ENCODE results near the gene KRT14. TPM values are rescaled to one million over a fixed set of nuclear protein-coding genes. Genes with fewer than 3 reads are reported as not detected.

KRT14 gene
- polyA plus RNA-seq, 1 experiment: 0.11 TPM

DNA sequence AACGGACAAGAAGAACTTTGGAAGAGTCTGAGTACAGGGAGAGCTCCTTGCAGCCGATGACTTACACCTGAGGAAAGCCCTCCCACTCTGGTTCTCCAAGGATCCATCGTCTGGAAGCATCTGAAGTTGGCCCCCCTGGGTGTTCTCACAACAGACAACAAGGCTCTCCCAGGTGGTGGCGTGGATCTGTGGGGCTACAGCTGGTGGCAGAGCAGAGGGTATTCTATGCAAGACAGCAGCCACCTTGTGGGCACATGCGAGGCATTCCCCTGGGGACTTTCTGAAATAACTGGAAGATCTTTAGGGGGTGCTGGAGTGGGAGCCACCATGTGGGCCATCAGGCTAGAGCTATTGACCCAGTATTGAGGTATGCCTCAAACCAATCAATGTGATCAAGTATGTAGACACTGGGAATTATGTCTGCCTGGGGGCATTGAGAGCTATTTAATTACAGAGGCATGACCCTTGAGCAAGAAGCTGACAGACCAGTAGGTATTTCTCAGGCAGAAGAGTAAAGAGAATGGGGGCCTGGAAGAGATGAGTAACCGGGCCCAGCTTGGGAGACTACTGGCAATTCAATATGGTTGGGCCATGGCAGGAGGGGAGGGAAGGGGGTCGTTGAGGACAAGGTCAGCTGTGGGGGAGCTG lies 51.7 kb downstream of the KRT14 start:
- Histone ChIP-seq H3K36me3 (ENCODE audit: control insufficient read depth, insufficient read depth, low read length) (no peaks in the 10 kb centered on the region), H3K27me3 (ENCODE audit: control insufficient read depth, insufficient read depth, low read length) (no peaks in the 10 kb centered on the region), H3K4me3 (ENCODE audit: low read depth, low read length) (no peak overlapping the region)
- CTCF ChIA-PET: interaction anchor here (0.7 to 3.0 kb wide), 2 partner anchors 14 to 1042 kb away, joined by 5 to 12 read pairs; no protein-coding TSS in a partner anchor
- POLR2A ChIA-PET: no interaction called here
- TF ChIP-seq, protein P1, sequence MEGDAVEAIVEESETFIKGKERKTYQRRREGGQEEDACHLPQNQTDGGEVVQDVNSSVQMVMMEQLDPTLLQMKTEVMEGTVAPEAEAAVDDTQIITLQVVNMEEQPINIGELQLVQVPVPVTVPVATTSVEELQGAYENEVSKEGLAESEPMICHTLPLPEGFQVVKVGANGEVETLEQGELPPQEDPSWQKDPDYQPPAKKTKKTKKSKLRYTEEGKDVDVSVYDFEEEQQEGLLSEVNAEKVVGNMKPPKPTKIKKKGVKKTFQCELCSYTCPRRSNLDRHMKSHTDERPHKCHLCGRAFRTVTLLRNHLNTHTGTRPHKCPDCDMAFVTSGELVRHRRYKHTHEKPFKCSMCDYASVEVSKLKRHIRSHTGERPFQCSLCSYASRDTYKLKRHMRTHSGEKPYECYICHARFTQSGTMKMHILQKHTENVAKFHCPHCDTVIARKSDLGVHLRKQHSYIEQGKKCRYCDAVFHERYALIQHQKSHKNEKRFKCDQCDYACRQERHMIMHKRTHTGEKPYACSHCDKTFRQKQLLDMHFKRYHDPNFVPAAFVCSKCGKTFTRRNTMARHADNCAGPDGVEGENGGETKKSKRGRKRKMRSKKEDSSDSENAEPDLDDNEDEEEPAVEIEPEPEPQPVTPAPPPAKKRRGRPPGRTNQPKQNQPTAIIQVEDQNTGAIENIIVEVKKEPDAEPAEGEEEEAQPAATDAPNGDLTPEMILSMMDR (IDR thresholded peaks at IDR 0.05; ENCODE audit: insufficient read depth, low read depth, low read length): no peak
- DNase-seq (ENCODE audit: low read depth): no peak

- Histone ChIP-seq H3K27me3 (ENCODE audit: control insufficient read depth, insufficient read depth, low read length) (no peaks in the 10 kb centered on the region), H3K36me3 (ENCODE audit: control insufficient read depth, insufficient read depth, low read length) (no peaks in the 10 kb centered on the region), H3K4me3 (ENCODE audit: low read depth, low read length) (no peak overlapping the region)
- TF ChIP-seq, protein P1 (IDR thresholded peaks at IDR 0.05; ENCODE audit: insufficient read depth, low read depth, low read length): no peak
- ChIA-PET CTCF (interaction anchor here (3.0 kb wide), 1 partner anchor 15 kb away, joined by 12 read pairs; no protein-coding TSS in a partner anchor), POLR2A (no interaction called here)
- no peak for DNase-seq (ENCODE audit: low read depth)
Measured at GRCh38 chr17:41533613-41534012, 53.1 kb downstream of the KRT14 start.

DNA sequence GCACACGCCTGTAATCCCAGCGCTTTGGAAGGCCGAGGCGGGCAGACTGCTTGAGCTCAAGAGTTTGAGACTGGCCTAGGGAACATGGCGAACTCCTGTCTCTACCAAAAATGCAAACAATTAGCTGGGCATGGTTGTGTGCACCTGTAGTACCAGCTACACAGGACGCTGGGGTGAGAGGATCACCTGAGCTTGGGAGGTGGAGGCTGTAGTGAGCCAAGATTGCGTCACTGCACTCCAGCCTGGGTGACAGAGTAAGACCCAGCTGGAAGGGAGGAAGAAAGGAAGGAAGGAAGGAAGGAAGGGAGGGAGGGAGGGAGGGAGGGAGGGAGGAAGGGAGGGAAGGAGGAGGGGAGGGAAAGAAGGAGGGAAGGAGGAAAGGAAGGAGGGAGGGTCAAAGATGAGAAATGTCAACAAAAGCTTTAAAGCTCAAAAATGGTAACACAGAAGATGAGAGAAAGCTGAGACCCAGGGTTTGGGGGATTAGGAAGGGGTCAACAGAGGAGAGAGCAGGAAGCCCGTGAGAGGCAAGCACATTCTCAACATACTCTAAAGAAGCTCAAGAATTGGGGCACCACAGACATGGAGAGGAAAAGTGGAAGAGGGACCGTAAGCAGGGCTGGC lies 53.6 kb downstream of the KRT14 start:
- ChIA-PET POLR2A (no interaction called here), CTCF (interaction anchor here (3.0 kb wide), 1 partner anchor 16 kb away, joined by 12 read pairs; no protein-coding TSS in a partner anchor)
- H3K27me3 ChIP-seq (ENCODE audit: control insufficient read depth, insufficient read depth, low read length): no peaks in the 10 kb centered on the region
- H3K36me3 ChIP-seq (ENCODE audit: control insufficient read depth, insufficient read depth, low read length): no peaks in the 10 kb centered on the region
- TF ChIP-seq, protein P1 (IDR thresholded peaks at IDR 0.05; ENCODE audit: insufficient read depth, low read depth, low read length): no peak
- no peak overlapping the region for H3K4me3 ChIP-seq (ENCODE audit: low read depth, low read length)
- no peak for DNase-seq (ENCODE audit: low read depth)

Other genes with a start within 250 kb of the KRT14 start
- gene KRT33A, start 236.1 kb downstream of the KRT14 start, polyA plus RNA-seq (2011; rRNA removed): not detected in 2 replicates
- gene KRT33B, start 217.1 kb downstream of the KRT14 start, polyA plus RNA-seq (2011; rRNA removed): 1.2 and 1.8 TPM in 2 replicates
- 151 and 156 TPM in 2 replicates for gene KRT34, start 204.6 kb downstream of the KRT14 start, polyA plus RNA-seq (2011; rRNA removed)
- gene KRT31, start 189.3 kb downstream of the KRT14 start, polyA plus RNA-seq (2011; rRNA removed): 0.11 TPM in 1 of 2 replicates, not detected in the other
- gene KRT37, start 162.3 kb downstream of the KRT14 start, polyA plus RNA-seq (2011; rRNA removed): not detected in 2 replicates
- 0.72 and 0.98 TPM in 2 replicates for gene KRT38, start 145.9 kb downstream of the KRT14 start, polyA plus RNA-seq (2011; rRNA removed)
- gene KRT32, start 119.5 kb downstream of the KRT14 start, polyA plus RNA-seq (2011; rRNA removed): 0.38 and 0.40 TPM in 2 replicates
- gene KRT35, start 105.7 kb downstream of the KRT14 start, polyA plus RNA-seq (2011; rRNA removed): not detected in 2 replicates
- 0.04 TPM in 2 replicates for gene KRT36, start 97.0 kb downstream of the KRT14 start, polyA plus RNA-seq (2011; rRNA removed)
- gene KRT13, start 81.3 kb downstream of the KRT14 start, polyA plus RNA-seq (2011; rRNA removed): 0.17 and 0.27 TPM in 2 replicates
- 2.0 and 2.7 TPM in 2 replicates for gene KRT15, start 68.0 kb downstream of the KRT14 start, polyA plus RNA-seq (2011; rRNA removed)
- 182 and 230 TPM in 2 replicates for gene KRT19, start 58.6 kb downstream of the KRT14 start, polyA plus RNA-seq (2011; rRNA removed)
- gene KRT9, start 14.8 kb downstream of the KRT14 start, polyA plus RNA-seq (2011; rRNA removed): 0.04 TPM in 1 of 2 replicates, not detected in the other
- 1.6 and 1.8 TPM in 2 replicates for gene KRT16, start 25.9 kb upstream of the KRT14 start, polyA plus RNA-seq (2011; rRNA removed)
- gene KRT17, start 37.7 kb upstream of the KRT14 start, polyA plus RNA-seq (2011; rRNA removed): 25.2 and 34.7 TPM in 2 replicates
- gene EIF1, start 102.0 kb upstream of the KRT14 start, polyA plus RNA-seq (2011; rRNA removed): 251 and 479 TPM in 2 replicates
- not detected in 2 replicates for gene GAST, start 125.4 kb upstream of the KRT14 start, polyA plus RNA-seq (2011; rRNA removed)
- gene HAP1, start 147.7 kb upstream of the KRT14 start, polyA plus RNA-seq (2011; rRNA removed): 0.05 and 0.10 TPM in 2 replicates
- 7.3 and 9.4 TPM in 2 replicates for gene JUP, start 199.8 kb upstream of the KRT14 start, polyA plus RNA-seq (2011; rRNA removed)
- 64.4 and 82.8 TPM in 2 replicates for gene P3H4, start 225.1 kb upstream of the KRT14 start, polyA plus RNA-seq (2011; rRNA removed)
- 885 and 1,571 TPM in 2 replicates for gene FKBP10, start 226.1 kb upstream of the KRT14 start, polyA plus RNA-seq (2011; rRNA removed)
- gene NT5C3B, start 249.3 kb upstream of the KRT14 start, polyA plus RNA-seq (2011; rRNA removed): 88.3 and 123 TPM in 2 replicates